Uterus (tissue), 2 donors: ENCODE measurements around the gene RDH14.

ENCODE experiments used
- POLR2A ChIP-seq, 2 donors: fragments of 450-650 bp; IDR thresholded peaks; one replicate each; pipeline ENCODE4 v1.6.1; 2016; ENCODE audit warnings: antibody characterized with exemption in 2 of 2, mild to moderate bottlenecking in 1 of 2, moderate library complexity in 1 of 2
- TF ChIP-seq, protein P1 (sequence below), 4 experiments: fragments of 200-600 bp in 2 of 4; fragments of 450-650 bp in 2 of 4; sonication (generic) in 2 of 4; IDR thresholded peaks; one replicate each; pipeline ENCODE4 v1.5.1; 2016 to 2019; ENCODE audit warnings: antibody characterized with exemption in 4 of 4, mild to moderate bottlenecking in 2 of 4, moderate library complexity in 1 of 4

DNA sequence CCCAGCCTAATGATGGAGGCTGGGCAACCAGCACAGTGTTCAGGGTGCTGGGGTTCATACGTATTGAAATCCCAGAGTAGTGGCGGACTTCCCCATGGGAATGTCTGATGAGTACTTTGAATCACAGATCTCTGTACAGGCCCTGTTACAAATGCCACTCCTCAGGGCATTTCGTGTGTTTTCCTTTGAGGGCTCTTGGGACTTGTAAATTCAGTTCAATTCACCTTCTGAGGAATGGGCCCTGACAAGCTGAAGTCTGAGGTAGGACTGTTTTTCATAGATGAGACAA lies 288 bp upstream of the RDH14 start:
- TF ChIP-seq, protein P1, sequence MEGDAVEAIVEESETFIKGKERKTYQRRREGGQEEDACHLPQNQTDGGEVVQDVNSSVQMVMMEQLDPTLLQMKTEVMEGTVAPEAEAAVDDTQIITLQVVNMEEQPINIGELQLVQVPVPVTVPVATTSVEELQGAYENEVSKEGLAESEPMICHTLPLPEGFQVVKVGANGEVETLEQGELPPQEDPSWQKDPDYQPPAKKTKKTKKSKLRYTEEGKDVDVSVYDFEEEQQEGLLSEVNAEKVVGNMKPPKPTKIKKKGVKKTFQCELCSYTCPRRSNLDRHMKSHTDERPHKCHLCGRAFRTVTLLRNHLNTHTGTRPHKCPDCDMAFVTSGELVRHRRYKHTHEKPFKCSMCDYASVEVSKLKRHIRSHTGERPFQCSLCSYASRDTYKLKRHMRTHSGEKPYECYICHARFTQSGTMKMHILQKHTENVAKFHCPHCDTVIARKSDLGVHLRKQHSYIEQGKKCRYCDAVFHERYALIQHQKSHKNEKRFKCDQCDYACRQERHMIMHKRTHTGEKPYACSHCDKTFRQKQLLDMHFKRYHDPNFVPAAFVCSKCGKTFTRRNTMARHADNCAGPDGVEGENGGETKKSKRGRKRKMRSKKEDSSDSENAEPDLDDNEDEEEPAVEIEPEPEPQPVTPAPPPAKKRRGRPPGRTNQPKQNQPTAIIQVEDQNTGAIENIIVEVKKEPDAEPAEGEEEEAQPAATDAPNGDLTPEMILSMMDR (IDR thresholded peaks at IDR 0.05), result no peak
- no peak for TF ChIP-seq POLR2A (IDR thresholded peaks at IDR 0.05)
